Hepatocyte (in vitro differentiated cells): Measurements from ENCODE around the gene CDH22.

Experiments
- CTCF ChIP-seq: fragments of 200-600 bp; sonication (generic); IDR thresholded peaks from 2 replicates; pipeline ENCODE4 v1.5.1; 2016; ENCODE audit warnings: antibody characterized with exemption, mild to moderate bottlenecking; ENCODE audit not compliant: poor library complexity
- EZH2 ChIP-seq: fragments of 200-600 bp; sonication (generic); IDR thresholded peaks from 2 replicates; pipeline ENCODE4 v1.6.1; 2016; ENCODE audit warnings: antibody characterized with exemption, mild to moderate bottlenecking, borderline replicate concordance
- EZH2phosphoT487 ChIP-seq: fragments of 200-600 bp; sonication (generic); IDR thresholded peaks from one replicate; pipeline ENCODE4 v1.6.1; 2018; ENCODE audit warnings: antibody characterized with exemption, mild to moderate bottlenecking, low read depth, moderate library complexity; ENCODE audit not compliant: unreplicated experiment, severe bottlenecking

- TF ChIP-seq CTCF (no peak), EZH2 (no peak), EZH2phosphoT487 (no peak)
Observed at GRCh38 chr20:46160661-46161060, 147.6 kb downstream of the CDH22 start.
